Neural progenitor cell (in vitro differentiated cells): ENCODE measurements around the gene GRAMD4. TPM values are rescaled to one million over a fixed set of nuclear protein-coding genes. Genes with fewer than 3 reads are reported as not detected.
A peak's percentile ranks its signal among the peaks of the same experiment; 100 is the strongest.

ENCODE experiments used
- DNase-seq: peaks from one replicate; pipeline ENCODE4 v3.0.0-alpha.2; 2016; ENCODE audit warnings: low spot score
- H2AFZ ChIP-seq: fragments of 200-600 bp; sonication (generic); replicated peaks from 2 replicates; pipeline ENCODE4 v1.6.1; 2016; ENCODE audit warnings: antibody characterized with exemption
- H3F3A ChIP-seq: fragments of 200-600 bp; sonication (generic); 2 replicates; pipeline ENCODE4 v1.6.1; 2016; ENCODE audit warnings: antibody characterized with exemption, low read depth
- H3K27ac ChIP-seq: fragments of 200-600 bp; sonication (generic); 2 replicates; pipeline ENCODE4 v1.5.1; 2016; ENCODE audit warnings: mild to moderate bottlenecking
- H3K27me3 ChIP-seq: fragments of 200-600 bp; sonication (generic); 2 replicates; pipeline ENCODE4 v1.6.1; 2016; ENCODE audit warnings: mild to moderate bottlenecking, moderate library complexity
- H3K36me3 ChIP-seq: fragments of 200-600 bp; sonication (generic); 2 replicates; pipeline ENCODE4 v1.5.1; 2016
- H3K4me1 ChIP-seq: fragments of 200-600 bp; sonication (generic); 2 replicates; pipeline ENCODE4 v1.6.1; 2016; ENCODE audit warnings: mixed run types
- H3K4me2 ChIP-seq: fragments of 200-600 bp; sonication (generic); 2 replicates; pipeline ENCODE4 v1.6.1; 2016
- H3K4me3 ChIP-seq: fragments of 200-600 bp; sonication (generic); 2 replicates; pipeline ENCODE4 v1.5.1; 2016
- H3K79me2 ChIP-seq: fragments of 200-600 bp; sonication (generic); 2 replicates; pipeline ENCODE4 v1.6.1; 2016; ENCODE audit warnings: low read depth
- H3K9ac ChIP-seq: fragments of 200-600 bp; sonication (generic); 2 replicates; pipeline ENCODE4 v1.6.1; 2016
- H3K9me3 ChIP-seq: fragments of 200-600 bp; sonication (generic); 2 replicates; pipeline ENCODE4 v1.5.1; 2016; ENCODE audit warnings: low read depth
- H4K20me1 ChIP-seq: fragments of 200-600 bp; sonication (generic); 2 replicates; pipeline ENCODE4 v1.6.1; 2016; ENCODE audit warnings: low read depth
- H3K27ac Mint-ChIP-seq: 3 replicates; pipeline ENCODE4 v1.8.0; 2021; ENCODE audit warnings: mixed read lengths
- H3K27me3 Mint-ChIP-seq: 2 replicates; pipeline ENCODE4 v1.8.0; 2022; ENCODE audit warnings: low read depth, mild to moderate bottlenecking, inconsistent platforms, moderate library complexity, mixed read lengths; ENCODE audit not compliant: insufficient read depth
- H3K36me3 Mint-ChIP-seq: 3 replicates; pipeline ENCODE4 v1.8.0; 2021; ENCODE audit warnings: mixed read lengths
- H3K4me1 Mint-ChIP-seq: 3 replicates; pipeline ENCODE4 v1.8.0; 2021; ENCODE audit warnings: mixed read lengths
- H3K4me3 Mint-ChIP-seq: 3 replicates; pipeline ENCODE4 v1.8.0; 2021; ENCODE audit warnings: mild to moderate bottlenecking, moderate library complexity, mixed read lengths
- H3K9me3 Mint-ChIP-seq: 3 replicates; pipeline ENCODE4 v1.8.0; 2020; ENCODE audit warnings: mixed read lengths
- EZH2 ChIP-seq: fragments of 200-600 bp; sonication (generic); IDR thresholded peaks from 2 replicates; pipeline ENCODE4 v1.6.1; 2017; ENCODE audit warnings: antibody characterized with exemption, mild to moderate bottlenecking, moderate library complexity
- EZH2phosphoT487 ChIP-seq: fragments of 200-600 bp; sonication (generic); IDR thresholded peaks from 2 replicates; pipeline ENCODE4 v1.6.1; 2017; ENCODE audit warnings: antibody characterized with exemption
- total RNA-seq: library from RNA; depleted of rRNA; stranded (reverse); fragments of >200 nt; gene quantifications from 2 replicates; pipeline ENCODE4 v1.2.3, GENCODE V29; 2015; ENCODE audit warnings: low replicate concordance
- TF ChIP-seq, protein P1 (sequence below): fragments of 200-600 bp; sonication (generic); IDR thresholded peaks from 2 replicates; pipeline ENCODE4 v1.5.1; 2017; ENCODE audit warnings: antibody characterized with exemption, mild to moderate bottlenecking

GRAMD4 gene
- total RNA-seq, 1 donor from 2014 or later, result 32.2 TPM

DNA sequence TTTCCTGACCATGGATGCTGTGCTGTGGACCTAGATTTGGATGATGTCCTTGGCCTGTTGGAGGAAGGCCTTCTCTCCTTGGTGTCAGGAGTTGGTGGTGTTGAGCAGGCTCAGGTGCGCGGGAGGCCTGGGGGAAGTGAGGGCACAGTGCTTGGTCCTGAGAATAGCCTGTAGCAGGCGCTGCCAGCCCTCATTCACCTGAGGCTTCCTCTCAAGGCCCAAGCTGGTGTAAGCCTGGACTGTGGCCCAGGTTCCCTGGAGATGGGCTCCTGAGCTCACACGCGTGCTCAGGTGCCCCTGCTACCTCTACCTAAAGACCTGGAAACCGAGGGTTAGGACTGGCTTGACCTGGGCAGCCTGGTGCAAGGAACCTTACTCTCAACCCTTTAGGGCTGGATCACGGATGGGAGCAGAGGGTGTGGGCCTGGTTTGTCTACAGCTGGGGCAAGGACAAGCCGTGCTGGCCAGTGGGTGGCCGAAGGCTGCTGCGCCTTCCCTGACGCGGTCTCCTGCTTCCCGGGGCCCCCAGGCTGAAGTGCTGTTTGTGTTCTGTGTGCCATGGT is 7.8 kb upstream of the GRAMD4 start:
- H3K79me2 ChIP-seq, result peaks cover 15% of the 10 kb centered on the region
- no peaks in the 10 kb centered on the region for H3K9me3 ChIP-seq
- H3K4me2 ChIP-seq, result no peak overlapping the region
- H3K27me3 ChIP-seq, result no peaks in the 10 kb centered on the region
- no peak overlapping the region for H2AFZ ChIP-seq
- Mint-ChIP-seq H3K9me3 (peaks cover 3% of the 10 kb centered on the region), H3K27ac (peak overlapping the region; percentile 90), H3K4me3 (peak overlapping the region; percentile 72), H3K27me3 (no peaks in the 10 kb centered on the region), H3K4me1 (peaks cover 33% of the 10 kb centered on the region), H3K36me3 (no peaks in the 10 kb centered on the region)
- peaks cover 11% of the 10 kb centered on the region for H3K4me1 ChIP-seq
- H3K27ac ChIP-seq, result no peak overlapping the region
- no peak for TF ChIP-seq EZH2
- TF ChIP-seq, protein P1, sequence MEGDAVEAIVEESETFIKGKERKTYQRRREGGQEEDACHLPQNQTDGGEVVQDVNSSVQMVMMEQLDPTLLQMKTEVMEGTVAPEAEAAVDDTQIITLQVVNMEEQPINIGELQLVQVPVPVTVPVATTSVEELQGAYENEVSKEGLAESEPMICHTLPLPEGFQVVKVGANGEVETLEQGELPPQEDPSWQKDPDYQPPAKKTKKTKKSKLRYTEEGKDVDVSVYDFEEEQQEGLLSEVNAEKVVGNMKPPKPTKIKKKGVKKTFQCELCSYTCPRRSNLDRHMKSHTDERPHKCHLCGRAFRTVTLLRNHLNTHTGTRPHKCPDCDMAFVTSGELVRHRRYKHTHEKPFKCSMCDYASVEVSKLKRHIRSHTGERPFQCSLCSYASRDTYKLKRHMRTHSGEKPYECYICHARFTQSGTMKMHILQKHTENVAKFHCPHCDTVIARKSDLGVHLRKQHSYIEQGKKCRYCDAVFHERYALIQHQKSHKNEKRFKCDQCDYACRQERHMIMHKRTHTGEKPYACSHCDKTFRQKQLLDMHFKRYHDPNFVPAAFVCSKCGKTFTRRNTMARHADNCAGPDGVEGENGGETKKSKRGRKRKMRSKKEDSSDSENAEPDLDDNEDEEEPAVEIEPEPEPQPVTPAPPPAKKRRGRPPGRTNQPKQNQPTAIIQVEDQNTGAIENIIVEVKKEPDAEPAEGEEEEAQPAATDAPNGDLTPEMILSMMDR, result no peak
- no peak for TF ChIP-seq EZH2phosphoT487
- H4K20me1 ChIP-seq, result peaks cover 9% of the 10 kb centered on the region
- no peaks in the 10 kb centered on the region for H3K36me3 ChIP-seq
- H3K9ac ChIP-seq, result no peak overlapping the region
- H3K4me3 ChIP-seq, result no peak overlapping the region
- DNase-seq, result no peak
- H3F3A ChIP-seq, result peaks cover 9% of the 10 kb centered on the region

DNA sequence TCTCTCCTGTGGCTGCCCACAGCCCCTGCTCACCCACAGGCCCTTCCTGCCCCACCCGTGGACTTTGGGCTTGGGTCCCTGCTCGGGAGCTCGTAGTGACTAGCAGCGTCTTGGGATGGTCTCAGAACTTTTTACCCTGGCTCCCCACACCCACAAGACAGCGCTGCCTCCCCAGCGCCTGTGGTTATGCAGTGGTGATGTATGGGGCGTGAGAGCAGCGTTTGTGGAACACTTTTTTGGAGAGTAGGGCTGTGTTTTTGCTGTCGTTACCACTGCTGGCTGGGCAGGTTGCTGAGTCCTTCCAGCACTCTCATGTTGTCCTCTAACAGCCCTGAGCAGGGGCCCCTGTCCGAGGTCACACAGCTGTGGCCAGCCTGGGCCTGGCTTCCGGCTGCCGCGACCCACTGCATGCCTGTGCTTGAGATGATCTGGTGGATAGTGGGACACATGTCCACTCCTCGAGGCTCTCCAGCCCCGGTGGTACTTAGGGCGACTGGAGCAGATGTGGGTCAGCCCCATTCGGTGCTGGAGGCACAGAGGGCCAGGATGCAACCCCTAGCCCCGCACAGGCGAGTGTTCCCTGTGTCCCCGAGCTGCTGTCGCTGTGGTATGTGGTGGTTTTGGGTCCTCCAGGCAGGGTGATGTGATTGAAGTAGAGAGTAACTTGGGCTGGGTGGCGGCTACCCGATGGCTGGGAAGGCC is 7.1 kb upstream of the GRAMD4 start:
- H3K4me3 Mint-ChIP-seq, result no peak overlapping the region
- H3K79me2 ChIP-seq, result peaks cover 15% of the 10 kb centered on the region
- H3F3A ChIP-seq, result peaks cover 9% of the 10 kb centered on the region
- no peak for DNase-seq
- H3K9me3 Mint-ChIP-seq, result peaks cover 3% of the 10 kb centered on the region
- no peaks in the 10 kb centered on the region for H3K27me3 ChIP-seq
- H2AFZ ChIP-seq, result no peak overlapping the region
- H3K36me3 Mint-ChIP-seq, result no peaks in the 10 kb centered on the region
- no peak overlapping the region for H3K27ac ChIP-seq
- H3K27me3 Mint-ChIP-seq, result no peaks in the 10 kb centered on the region
- peaks cover 9% of the 10 kb centered on the region for H4K20me1 ChIP-seq
- H3K4me1 Mint-ChIP-seq, result peaks cover 33% of the 10 kb centered on the region
- peaks cover 11% of the 10 kb centered on the region for H3K4me1 ChIP-seq
- peak overlapping the region; percentile 42 for H3K9ac ChIP-seq
- TF ChIP-seq EZH2 (no peak), EZH2phosphoT487 (no peak)
- H3K4me3 ChIP-seq, result no peak overlapping the region
- H3K4me2 ChIP-seq, result no peak overlapping the region
- no peaks in the 10 kb centered on the region for H3K36me3 ChIP-seq
- H3K27ac Mint-ChIP-seq, result no peak overlapping the region
- no peaks in the 10 kb centered on the region for H3K9me3 ChIP-seq

DNA sequence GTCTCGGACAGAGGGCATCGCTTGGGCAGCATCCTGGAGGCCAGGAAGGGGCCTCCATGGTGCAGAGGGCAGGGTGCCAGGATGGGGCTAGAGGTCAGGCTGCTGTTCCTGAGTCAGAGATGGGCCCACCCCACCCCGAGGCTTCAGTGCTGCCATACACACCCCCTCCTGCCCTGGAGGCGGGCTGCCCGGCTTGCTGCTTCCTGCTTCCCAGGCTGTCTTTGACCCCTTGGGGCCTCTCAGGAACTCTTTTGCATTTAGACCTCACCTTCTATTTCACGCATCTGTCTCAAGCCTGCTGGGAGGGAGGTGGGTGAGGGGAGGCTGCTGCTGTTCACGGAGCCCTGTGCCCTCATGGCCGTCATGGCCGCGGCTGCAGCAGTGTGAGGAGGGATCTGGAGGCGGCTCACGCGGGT is 6.6 kb upstream of the GRAMD4 start:
- H3K27ac ChIP-seq, result no peak overlapping the region
- H3K4me1 ChIP-seq, result peaks cover 11% of the 10 kb centered on the region
- Mint-ChIP-seq H3K36me3 (no peaks in the 10 kb centered on the region), H3K4me3 (no peak overlapping the region), H3K9me3 (peaks cover 3% of the 10 kb centered on the region), H3K4me1 (peaks cover 36% of the 10 kb centered on the region), H3K27ac (peak overlapping the region; percentile 57), H3K27me3 (no peaks in the 10 kb centered on the region)
- no peak for DNase-seq
- peak overlapping the region; percentile 42 for H3K9ac ChIP-seq
- peaks cover 15% of the 10 kb centered on the region for H3K79me2 ChIP-seq
- H3F3A ChIP-seq, result peaks cover 9% of the 10 kb centered on the region
- no peaks in the 10 kb centered on the region for H3K27me3 ChIP-seq
- peaks cover 9% of the 10 kb centered on the region for H4K20me1 ChIP-seq
- H3K4me3 ChIP-seq, result no peak overlapping the region
- no peak overlapping the region for H2AFZ ChIP-seq
- TF ChIP-seq EZH2phosphoT487, result no peak
- TF ChIP-seq, protein P1, result no peak
- TF ChIP-seq EZH2, result no peak
- H3K9me3 ChIP-seq, result no peaks in the 10 kb centered on the region
- H3K4me2 ChIP-seq, result no peak overlapping the region
- no peaks in the 10 kb centered on the region for H3K36me3 ChIP-seq
